HG03521 (cell line): ENCODE results near the gene ADGRA3.

Source experiments
- ATAC-seq: cut with Tn5 transposase; IDR thresholded peaks from one replicate; pipeline ENCODE4 v1.9.1; 2021; ENCODE audit warnings: mild to moderate bottlenecking, moderate library complexity; ENCODE audit not compliant: unreplicated experiment

Gene ADGRA3

GRCh38 chr4:22510750-22511149 is 5.1 kb downstream of the ADGRA3 start:
- no peak for ATAC-seq

GRCh38 chr4:22508376-22508775 is 7.5 kb downstream of the ADGRA3 start:
- no peak for ATAC-seq

- no peak for ATAC-seq
Measured at GRCh38 chr4:22504922-22505321, 10.9 kb downstream of the ADGRA3 start.

GRCh38 chr4:22504447-22504846 is 11.4 kb downstream of the ADGRA3 start:
- ATAC-seq = no peak

- no peak for ATAC-seq
Measured at GRCh38 chr4:22502895-22503814, 12.7 kb downstream of the ADGRA3 start.

GRCh38 chr4:22501715-22502095 is 14.2 kb downstream of the ADGRA3 start:
- no peak for ATAC-seq

- no peak for ATAC-seq
Measured at GRCh38 chr4:22500831-22501714, 14.8 kb downstream of the ADGRA3 start.

- no peak for ATAC-seq
Measured at GRCh38 chr4:22500128-22500611, 15.7 kb downstream of the ADGRA3 start.

- no peak for ATAC-seq
Measured at GRCh38 chr4:22498866-22499265, 17.0 kb downstream of the ADGRA3 start.

GRCh38 chr4:22496165-22496813 is 19.6 kb downstream of the ADGRA3 start:
- ATAC-seq = no peak

- no peak for ATAC-seq
Measured at GRCh38 chr4:22493523-22493922, 22.3 kb downstream of the ADGRA3 start.

- ATAC-seq = no peak
Measured at GRCh38 chr4:22492987-22493386, 22.9 kb downstream of the ADGRA3 start.

- no peak for ATAC-seq
Measured at GRCh38 chr4:22491939-22492338, 23.9 kb downstream of the ADGRA3 start.

GRCh38 chr4:22490718-22491315 is 25.0 kb downstream of the ADGRA3 start:
- no peak for ATAC-seq

- no peak for ATAC-seq
Measured at GRCh38 chr4:22488106-22488505, 27.8 kb downstream of the ADGRA3 start.

GRCh38 chr4:22487328-22487727 is 28.5 kb downstream of the ADGRA3 start:
- ATAC-seq = no peak

- no peak for ATAC-seq
Measured at GRCh38 chr4:22486276-22486675, 29.6 kb downstream of the ADGRA3 start.

- no peak for ATAC-seq
Measured at GRCh38 chr4:22485737-22486136, 30.1 kb downstream of the ADGRA3 start.

GRCh38 chr4:22483551-22483981 is 32.3 kb downstream of the ADGRA3 start:
- no peak for ATAC-seq

GRCh38 chr4:22482250-22483127 is 33.4 kb downstream of the ADGRA3 start:
- no peak for ATAC-seq
